Measurements from ENCODE around the gene SMIM44. TPM values are rescaled to one million over a fixed set of nuclear protein-coding genes. Genes with fewer than 3 reads are reported as not detected.
A peak's percentile ranks its signal among the peaks of the same experiment; 100 is the strongest.
"Not testable (repeated sequence)": the region's sequence is repeated elsewhere in the genome, so short reads cannot be mapped to it uniquely, and the experiment has no call there.

SMIM44 gene
- total RNA-seq, 1 donor = not detected

DNA sequence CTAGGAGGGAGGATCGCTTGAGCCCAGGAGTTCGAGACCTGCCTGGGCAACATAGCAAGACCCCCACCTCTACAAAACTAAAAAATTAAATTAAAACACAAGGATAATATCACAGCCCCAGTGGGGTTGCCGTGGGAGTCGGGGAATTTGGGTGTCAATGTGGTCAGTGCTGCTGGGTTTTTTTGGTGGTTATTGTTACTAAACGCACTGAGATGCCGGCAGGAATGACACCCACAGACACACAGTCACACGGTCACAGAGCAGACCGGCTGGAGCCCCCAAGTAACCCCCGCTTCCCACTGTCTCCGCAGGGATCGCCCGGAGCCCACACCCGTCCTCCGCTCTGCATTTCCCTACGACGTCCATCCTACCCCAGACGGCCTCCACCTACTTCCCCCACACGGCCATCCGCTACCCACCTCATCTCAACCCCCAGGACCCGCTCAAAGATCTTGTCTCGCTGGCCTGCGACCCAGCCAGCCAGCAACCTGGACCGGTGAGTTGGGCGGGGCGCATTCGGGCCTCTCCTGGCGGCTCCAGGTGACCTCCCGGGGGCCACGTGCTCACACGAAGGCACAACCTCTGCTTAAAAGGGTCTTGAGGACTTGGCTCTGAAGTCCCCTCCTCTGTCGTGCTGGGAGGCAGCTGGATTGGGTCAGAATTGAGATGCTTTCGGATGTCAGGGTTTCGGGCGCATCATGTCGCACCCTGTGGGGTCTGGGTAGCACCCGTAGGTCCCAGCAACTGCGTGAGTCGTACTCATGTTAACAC lies 30.9 kb downstream of the SMIM44 start:
- H3K4me3 ChIP-seq (ENCODE audit: insufficient read depth, low read length) = no peak overlapping the region
- H3K27me3 ChIP-seq (ENCODE audit: insufficient read depth, low read length) = no peaks in the 10 kb centered on the region
- peaks cover 14% of the 10 kb centered on the region for H3K4me1 ChIP-seq (ENCODE audit: insufficient read depth, low read length)
- H4K20me1 ChIP-seq (ENCODE audit: insufficient read depth, low read length) = peaks cover 38% of the 10 kb centered on the region
- DNase-seq (ENCODE audit: insufficient read length, low spot score, missing footprints) = no peak
- H3K36me3 ChIP-seq (ENCODE audit: insufficient read depth, low read length) = peaks cover 51% of the 10 kb centered on the region
- no peak overlapping the region for H2AFZ ChIP-seq (ENCODE audit: low read length)
- H3K4me2 ChIP-seq (ENCODE audit: insufficient read depth, low read length) = no peak overlapping the region
- H3K27ac ChIP-seq (ENCODE audit: low read depth, low read length) = peak overlapping the region; percentile 97
- H3K79me2 ChIP-seq (ENCODE audit: insufficient read depth, low read length) = peaks cover 67% of the 10 kb centered on the region
- TF ChIP-seq, protein P1, sequence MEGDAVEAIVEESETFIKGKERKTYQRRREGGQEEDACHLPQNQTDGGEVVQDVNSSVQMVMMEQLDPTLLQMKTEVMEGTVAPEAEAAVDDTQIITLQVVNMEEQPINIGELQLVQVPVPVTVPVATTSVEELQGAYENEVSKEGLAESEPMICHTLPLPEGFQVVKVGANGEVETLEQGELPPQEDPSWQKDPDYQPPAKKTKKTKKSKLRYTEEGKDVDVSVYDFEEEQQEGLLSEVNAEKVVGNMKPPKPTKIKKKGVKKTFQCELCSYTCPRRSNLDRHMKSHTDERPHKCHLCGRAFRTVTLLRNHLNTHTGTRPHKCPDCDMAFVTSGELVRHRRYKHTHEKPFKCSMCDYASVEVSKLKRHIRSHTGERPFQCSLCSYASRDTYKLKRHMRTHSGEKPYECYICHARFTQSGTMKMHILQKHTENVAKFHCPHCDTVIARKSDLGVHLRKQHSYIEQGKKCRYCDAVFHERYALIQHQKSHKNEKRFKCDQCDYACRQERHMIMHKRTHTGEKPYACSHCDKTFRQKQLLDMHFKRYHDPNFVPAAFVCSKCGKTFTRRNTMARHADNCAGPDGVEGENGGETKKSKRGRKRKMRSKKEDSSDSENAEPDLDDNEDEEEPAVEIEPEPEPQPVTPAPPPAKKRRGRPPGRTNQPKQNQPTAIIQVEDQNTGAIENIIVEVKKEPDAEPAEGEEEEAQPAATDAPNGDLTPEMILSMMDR (IDR thresholded peaks at IDR 0.05; ENCODE audit: extremely low read depth, low read depth, low read length) = no peak
- no peaks in the 10 kb centered on the region for H3K9me3 ChIP-seq (ENCODE audit: low read depth, low read length)

DNA sequence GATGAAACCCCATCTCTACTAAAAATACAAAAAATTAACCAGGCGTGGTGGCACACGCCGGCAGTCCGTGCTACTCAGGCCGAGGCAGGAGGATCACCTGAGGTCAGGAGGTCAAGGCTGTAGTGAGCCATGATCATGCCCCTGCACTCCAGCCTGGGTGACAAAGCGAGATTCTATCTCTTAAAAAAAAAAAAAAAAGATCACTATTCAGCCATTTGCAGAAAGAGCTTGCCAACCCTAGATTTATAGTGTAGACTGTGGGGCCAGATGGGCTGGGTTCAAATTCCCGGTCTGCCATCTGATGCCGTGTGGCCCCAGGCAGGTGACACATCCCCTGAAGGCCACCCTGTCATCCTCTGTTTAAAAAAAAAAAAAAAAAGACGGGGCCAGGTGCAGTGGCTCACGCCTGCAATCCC lies 31.8 kb downstream of the SMIM44 start:
- DNase-seq (ENCODE audit: insufficient read length, low spot score, missing footprints) = peak; percentile 73
- peaks cover 10% of the 10 kb centered on the region for H3K4me1 ChIP-seq (ENCODE audit: insufficient read depth, low read length)
- no peak overlapping the region for H3K4me3 ChIP-seq (ENCODE audit: insufficient read depth, low read length)
- peaks cover 31% of the 10 kb centered on the region for H4K20me1 ChIP-seq (ENCODE audit: insufficient read depth, low read length)
- H3K79me2 ChIP-seq (ENCODE audit: insufficient read depth, low read length) = peaks cover 65% of the 10 kb centered on the region
- H2AFZ ChIP-seq (ENCODE audit: low read length) = no peak overlapping the region
- H3K9me3 ChIP-seq (ENCODE audit: low read depth, low read length) = no peaks in the 10 kb centered on the region
- TF ChIP-seq, protein P1 (IDR thresholded peaks at IDR 0.05; ENCODE audit: extremely low read depth, low read depth, low read length) = no peak
- H3K36me3 ChIP-seq (ENCODE audit: insufficient read depth, low read length) = peaks cover 54% of the 10 kb centered on the region
- H3K27me3 ChIP-seq (ENCODE audit: insufficient read depth, low read length) = no peaks in the 10 kb centered on the region
- H3K27ac ChIP-seq (ENCODE audit: low read depth, low read length) = peak overlapping the region; percentile 97
- H3K4me2 ChIP-seq (ENCODE audit: insufficient read depth, low read length) = no peak overlapping the region

DNA sequence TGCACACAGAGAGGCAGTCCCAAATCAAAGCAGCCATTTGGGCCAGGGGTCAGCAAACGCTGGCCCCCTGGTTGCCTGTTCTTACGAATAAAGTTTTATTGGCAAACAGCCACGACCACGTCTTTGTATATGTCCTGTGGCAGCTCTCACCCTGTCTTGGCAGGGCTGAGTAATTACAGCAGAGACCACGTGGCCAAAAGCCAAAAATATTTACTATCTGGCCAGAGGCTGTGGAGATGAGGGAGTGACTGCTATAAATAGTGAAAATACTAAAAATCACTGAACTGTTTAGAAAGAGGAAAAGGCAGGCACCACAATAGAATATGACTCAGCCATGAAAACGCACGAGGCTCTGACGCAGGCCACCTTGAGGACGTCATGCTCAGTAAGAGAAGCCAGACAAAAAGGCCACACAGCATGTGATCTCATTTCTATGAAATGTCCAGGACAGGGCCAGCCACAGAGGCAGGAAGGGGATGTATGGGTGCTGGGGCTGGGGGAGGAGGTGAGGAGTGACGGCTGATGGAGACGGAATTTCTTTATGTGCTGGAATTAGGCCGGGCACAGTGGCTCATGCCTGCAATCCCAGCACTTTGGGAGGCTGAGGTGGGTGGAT lies 32.3 kb downstream of the SMIM44 start:
- no peak overlapping the region for H3K4me3 ChIP-seq (ENCODE audit: insufficient read depth, low read length)
- H2AFZ ChIP-seq (ENCODE audit: low read length) = no peak overlapping the region
- peaks cover 10% of the 10 kb centered on the region for H3K4me1 ChIP-seq (ENCODE audit: insufficient read depth, low read length)
- H4K20me1 ChIP-seq (ENCODE audit: insufficient read depth, low read length) = peaks cover 32% of the 10 kb centered on the region
- peaks cover 65% of the 10 kb centered on the region for H3K79me2 ChIP-seq (ENCODE audit: insufficient read depth, low read length)
- H3K27me3 ChIP-seq (ENCODE audit: insufficient read depth, low read length) = no peaks in the 10 kb centered on the region
- H3K27ac ChIP-seq (ENCODE audit: low read depth, low read length) = peak overlapping the region; percentile 97
- DNase-seq (ENCODE audit: insufficient read length, low spot score, missing footprints) = peak; percentile 99
- peaks cover 58% of the 10 kb centered on the region for H3K36me3 ChIP-seq (ENCODE audit: insufficient read depth, low read length)
- TF ChIP-seq, protein P1 (IDR thresholded peaks at IDR 0.05; ENCODE audit: extremely low read depth, low read depth, low read length) = no peak
- H3K9me3 ChIP-seq (ENCODE audit: low read depth, low read length) = no peaks in the 10 kb centered on the region
- no peak overlapping the region for H3K4me2 ChIP-seq (ENCODE audit: insufficient read depth, low read length)

DNA sequence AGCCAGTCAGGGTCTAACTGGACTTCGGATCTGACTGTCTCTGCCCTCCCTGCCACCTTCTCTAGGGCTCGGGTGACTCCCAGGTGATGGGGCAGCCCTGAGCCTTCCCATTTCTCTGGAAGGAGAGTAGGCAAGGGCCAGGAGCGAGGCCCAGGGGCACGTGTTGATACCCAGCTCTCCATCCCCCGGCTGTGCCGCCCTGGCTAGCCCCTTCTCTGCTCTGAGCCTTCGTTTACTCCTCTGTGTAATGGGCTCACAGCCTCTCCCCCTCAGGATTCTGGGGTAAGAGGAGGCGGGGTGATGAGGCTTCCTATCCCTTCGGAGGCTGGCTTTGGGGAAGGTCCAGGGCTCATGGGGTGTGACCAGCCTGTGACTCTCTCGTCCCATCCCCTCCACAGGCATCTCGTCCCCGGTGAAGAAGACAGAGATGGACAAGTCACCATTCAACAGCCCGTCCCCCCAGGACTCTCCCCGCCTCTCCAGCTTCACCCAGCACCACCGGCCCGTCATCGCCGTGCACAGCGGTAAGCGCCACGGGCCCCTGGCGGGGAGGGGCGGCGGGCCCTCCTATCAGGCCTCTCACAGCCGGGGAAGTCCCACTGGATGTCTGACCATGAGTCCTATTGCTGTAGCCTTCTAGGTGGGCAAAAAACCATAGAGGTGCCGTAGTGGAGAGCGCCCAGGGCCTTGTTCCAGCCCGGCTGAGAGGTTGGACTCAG lies 34.5 kb downstream of the SMIM44 start:
- H3K27me3 ChIP-seq (ENCODE audit: insufficient read depth, low read length) = no peaks in the 10 kb centered on the region
- H3K27ac ChIP-seq (ENCODE audit: low read depth, low read length) = no peak overlapping the region
- no peak for DNase-seq (ENCODE audit: insufficient read length, low spot score, missing footprints)
- H3K36me3 ChIP-seq (ENCODE audit: insufficient read depth, low read length) = peaks cover 57% of the 10 kb centered on the region
- no peak overlapping the region for H2AFZ ChIP-seq (ENCODE audit: low read length)
- H4K20me1 ChIP-seq (ENCODE audit: insufficient read depth, low read length) = peaks cover 35% of the 10 kb centered on the region
- H3K4me2 ChIP-seq (ENCODE audit: insufficient read depth, low read length) = no peak overlapping the region
- peaks cover 65% of the 10 kb centered on the region for H3K79me2 ChIP-seq (ENCODE audit: insufficient read depth, low read length)
- H3K4me1 ChIP-seq (ENCODE audit: insufficient read depth, low read length) = peaks cover 10% of the 10 kb centered on the region
- H3K9me3 ChIP-seq (ENCODE audit: low read depth, low read length) = no peaks in the 10 kb centered on the region
- no peak overlapping the region for H3K4me3 ChIP-seq (ENCODE audit: insufficient read depth, low read length)
- TF ChIP-seq, protein P1 (IDR thresholded peaks at IDR 0.05; ENCODE audit: extremely low read depth, low read depth, low read length) = no peak

DNA sequence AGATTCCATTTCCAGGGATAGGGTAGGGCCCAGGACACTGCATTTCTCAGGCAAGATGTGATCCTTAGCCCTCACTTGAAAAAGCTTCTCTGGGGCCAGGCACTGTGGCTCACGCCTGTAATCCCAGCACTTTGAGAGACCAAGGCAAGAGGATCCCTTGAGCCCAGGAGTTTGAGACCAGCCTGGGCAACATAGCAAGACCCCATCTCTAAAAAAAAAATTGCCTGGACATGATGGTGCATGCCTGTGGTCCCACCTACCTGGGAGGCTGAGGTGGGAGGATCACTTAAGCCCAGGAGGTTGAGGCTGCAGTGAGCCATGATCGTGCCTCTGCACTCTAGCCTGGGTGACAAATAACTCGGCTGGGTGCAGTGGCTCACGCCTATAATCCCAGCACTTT lies 36.6 kb downstream of the SMIM44 start:
- H3K4me2 ChIP-seq (ENCODE audit: insufficient read depth, low read length); H3K27me3 ChIP-seq (ENCODE audit: insufficient read depth, low read length); H2AFZ ChIP-seq (ENCODE audit: low read length); DNase-seq (ENCODE audit: insufficient read length, low spot score, missing footprints); H3K4me3 ChIP-seq (ENCODE audit: insufficient read depth, low read length); H3K4me1 ChIP-seq (ENCODE audit: insufficient read depth, low read length); H3K9me3 ChIP-seq (ENCODE audit: low read depth, low read length): not testable (repeated sequence)
- peaks cover 65% of the 10 kb centered on the region for H3K79me2 ChIP-seq (ENCODE audit: insufficient read depth, low read length)
- peak overlapping the region; percentile 17 for H3K27ac ChIP-seq (ENCODE audit: low read depth, low read length)
- H3K36me3 ChIP-seq (ENCODE audit: insufficient read depth, low read length) = peaks cover 47% of the 10 kb centered on the region
- H4K20me1 ChIP-seq (ENCODE audit: insufficient read depth, low read length) = peaks cover 44% of the 10 kb centered on the region

All from osteoblast (primary cell).